Measurements from ENCODE around the gene CNGA2.

Gene CNGA2

DNA sequence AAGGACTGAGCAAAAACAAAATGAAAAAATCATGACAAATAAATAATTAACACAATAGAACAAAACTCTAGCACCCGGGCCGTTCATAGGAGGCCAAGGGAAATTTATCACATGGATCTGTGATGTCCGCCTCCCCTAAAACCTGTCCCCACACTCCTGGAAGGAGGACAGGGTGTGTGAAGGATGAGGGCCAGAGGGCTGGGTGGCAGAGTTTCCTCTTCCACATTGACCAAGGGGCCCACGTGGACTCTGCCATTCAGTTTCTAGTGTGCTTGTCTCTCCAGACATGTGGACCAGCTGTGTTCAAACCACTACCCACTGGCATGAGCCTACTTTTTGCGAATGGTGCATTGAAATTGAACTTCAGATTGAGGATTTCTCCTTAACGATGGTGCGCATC, 33.0 kb upstream of the CNGA2 start:
- Histone ChIP-seq H3K27me3 (ENCODE audit: insufficient read depth, low read depth) (no peaks in the 10 kb centered on the region), H3K79me2 (ENCODE audit: insufficient read depth, low read depth) (no peaks in the 10 kb centered on the region), H3K4me1 (ENCODE audit: low read depth, poor library complexity, severe bottlenecking) (no peaks in the 10 kb centered on the region), H3K9ac (no peak overlapping the region), H3K27ac (no peak overlapping the region), H4K20me1 (ENCODE audit: insufficient read depth) (no peaks in the 10 kb centered on the region), H3K4me3 (IDR thresholded peaks at IDR 0.05; ENCODE audit: insufficient read depth, low read depth, low read length) (no peak overlapping the region), H3K4me2 (no peak overlapping the region), H3K36me3 (ENCODE audit: insufficient read depth) (no peaks in the 10 kb centered on the region), H2AFZ (ENCODE audit: low read depth) (no peak overlapping the region)
- TF ChIP-seq, protein P1, sequence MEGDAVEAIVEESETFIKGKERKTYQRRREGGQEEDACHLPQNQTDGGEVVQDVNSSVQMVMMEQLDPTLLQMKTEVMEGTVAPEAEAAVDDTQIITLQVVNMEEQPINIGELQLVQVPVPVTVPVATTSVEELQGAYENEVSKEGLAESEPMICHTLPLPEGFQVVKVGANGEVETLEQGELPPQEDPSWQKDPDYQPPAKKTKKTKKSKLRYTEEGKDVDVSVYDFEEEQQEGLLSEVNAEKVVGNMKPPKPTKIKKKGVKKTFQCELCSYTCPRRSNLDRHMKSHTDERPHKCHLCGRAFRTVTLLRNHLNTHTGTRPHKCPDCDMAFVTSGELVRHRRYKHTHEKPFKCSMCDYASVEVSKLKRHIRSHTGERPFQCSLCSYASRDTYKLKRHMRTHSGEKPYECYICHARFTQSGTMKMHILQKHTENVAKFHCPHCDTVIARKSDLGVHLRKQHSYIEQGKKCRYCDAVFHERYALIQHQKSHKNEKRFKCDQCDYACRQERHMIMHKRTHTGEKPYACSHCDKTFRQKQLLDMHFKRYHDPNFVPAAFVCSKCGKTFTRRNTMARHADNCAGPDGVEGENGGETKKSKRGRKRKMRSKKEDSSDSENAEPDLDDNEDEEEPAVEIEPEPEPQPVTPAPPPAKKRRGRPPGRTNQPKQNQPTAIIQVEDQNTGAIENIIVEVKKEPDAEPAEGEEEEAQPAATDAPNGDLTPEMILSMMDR (conservative IDR thresholded peaks at IDR 0.05; ENCODE audit: low read depth, low read length) = no peak

GRCh38 chrX:151702026-151702714, 32.4 kb upstream of the CNGA2 start:
- Histone ChIP-seq H3K4me2 (no peak overlapping the region), H4K20me1 (ENCODE audit: insufficient read depth) (no peaks in the 10 kb centered on the region), H3K9ac (no peak overlapping the region), H3K36me3 (ENCODE audit: insufficient read depth) (no peaks in the 10 kb centered on the region), H3K27ac (no peak overlapping the region), H3K4me1 (ENCODE audit: low read depth, poor library complexity, severe bottlenecking) (no peaks in the 10 kb centered on the region), H3K27me3 (ENCODE audit: insufficient read depth, low read depth) (no peaks in the 10 kb centered on the region), H3K4me3 (IDR thresholded peaks at IDR 0.05; ENCODE audit: insufficient read depth, low read depth, low read length) (no peak overlapping the region), H3K79me2 (ENCODE audit: insufficient read depth, low read depth) (no peaks in the 10 kb centered on the region), H2AFZ (ENCODE audit: low read depth) (no peak overlapping the region)
- TF ChIP-seq, protein P1 (conservative IDR thresholded peaks at IDR 0.05; ENCODE audit: low read depth, low read length) = no peak

- Histone ChIP-seq H3K79me2 (ENCODE audit: insufficient read depth, low read depth) (no peaks in the 10 kb centered on the region), H3K4me2 (no peak overlapping the region), H3K36me3 (ENCODE audit: insufficient read depth) (no peaks in the 10 kb centered on the region), H2AFZ (ENCODE audit: low read depth) (no peak overlapping the region), H3K4me3 (IDR thresholded peaks at IDR 0.05; ENCODE audit: insufficient read depth, low read depth, low read length) (no peak overlapping the region), H3K9ac (no peak overlapping the region), H4K20me1 (ENCODE audit: insufficient read depth) (no peaks in the 10 kb centered on the region), H3K27me3 (ENCODE audit: insufficient read depth, low read depth) (no peaks in the 10 kb centered on the region), H3K27ac (no peak overlapping the region), H3K4me1 (ENCODE audit: low read depth, poor library complexity, severe bottlenecking) (no peaks in the 10 kb centered on the region)
- TF ChIP-seq, protein P1 (conservative IDR thresholded peaks at IDR 0.05; ENCODE audit: low read depth, low read length) = no peak
These were observed 31.7 kb upstream of the CNGA2 start for GRCh38 chrX:151702741-151703340.

DNA sequence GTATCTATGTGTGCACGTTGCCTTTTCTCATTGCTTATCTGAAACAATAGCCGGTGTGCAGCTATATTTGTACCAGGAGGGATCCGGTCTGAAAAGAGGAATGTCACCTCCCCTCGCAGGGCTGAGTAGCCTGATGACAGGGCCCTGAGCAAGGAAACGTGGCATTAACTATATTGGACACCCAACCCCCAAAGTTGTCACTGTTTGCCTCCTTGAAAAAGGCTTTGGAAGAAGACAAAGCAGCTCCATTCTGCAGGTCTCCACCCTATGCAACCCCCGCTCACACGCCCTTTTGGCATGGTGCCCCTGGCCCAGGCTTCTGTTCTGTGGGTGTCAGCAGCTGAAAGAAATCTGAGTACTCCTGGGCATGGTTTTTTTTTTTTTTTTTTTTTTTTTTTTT, 31.1 kb upstream of the CNGA2 start:
- H3K4me1 ChIP-seq (ENCODE audit: low read depth, poor library complexity, severe bottlenecking) = no peaks in the 10 kb centered on the region
- no peak overlapping the region for H3K27ac ChIP-seq
- no peak overlapping the region for H3K4me2 ChIP-seq
- no peaks in the 10 kb centered on the region for H4K20me1 ChIP-seq (ENCODE audit: insufficient read depth)
- no peak overlapping the region for H2AFZ ChIP-seq (ENCODE audit: low read depth)
- no peak overlapping the region for H3K4me3 ChIP-seq (IDR thresholded peaks at IDR 0.05; ENCODE audit: insufficient read depth, low read depth, low read length)
- H3K27me3 ChIP-seq (ENCODE audit: insufficient read depth, low read depth) = no peaks in the 10 kb centered on the region
- no peaks in the 10 kb centered on the region for H3K36me3 ChIP-seq (ENCODE audit: insufficient read depth)
- TF ChIP-seq, protein P1 (conservative IDR thresholded peaks at IDR 0.05; ENCODE audit: low read depth, low read length) = no peak
- no peak overlapping the region for H3K9ac ChIP-seq
- no peaks in the 10 kb centered on the region for H3K79me2 ChIP-seq (ENCODE audit: insufficient read depth, low read depth)
